Skeletal muscle tissue (tissue), 4 donors: ENCODE data around the gene FXYD1. TPM values are rescaled to one million over a fixed set of nuclear protein-coding genes. Genes with fewer than 3 reads are reported as not detected.

Experiments
- H3K27ac ChIP-seq: one replicate; pipeline ENCODE4 v1.7.0; 2013; ENCODE audit warnings: mild to moderate bottlenecking, low read depth, low read length, inconsistent platforms
- H3K27me3 ChIP-seq, 3 donors: one replicate each; pipeline ENCODE4 v1.7.0; 2013; ENCODE audit warnings: low read length in 3 of 3; ENCODE audit not compliant: control insufficient read depth in 3 of 3, insufficient read depth in 3 of 3
- H3K36me3 ChIP-seq, 3 donors: one replicate each; pipeline ENCODE4 v1.7.0; 2013; ENCODE audit warnings: low read length in 3 of 3; ENCODE audit not compliant: control insufficient read depth in 3 of 3, insufficient read depth in 3 of 3
- H3K4me1 ChIP-seq, 3 donors: one replicate each; pipeline ENCODE4 v1.7.0; 2013; ENCODE audit warnings: low read length in 3 of 3, mild to moderate bottlenecking in 3 of 3; ENCODE audit not compliant: control insufficient read depth in 3 of 3, insufficient read depth in 3 of 3
- H3K4me3 ChIP-seq, 3 donors: one replicate each; pipeline ENCODE4 v1.7.0; 2013; ENCODE audit warnings: low read length in 3 of 3
- H3K9ac ChIP-seq, 3 donors: one replicate each; pipeline ENCODE4 v1.7.0; 2013; ENCODE audit warnings: low read length in 3 of 3, mild to moderate bottlenecking in 3 of 3, moderate library complexity in 2 of 3, low read depth in 1 of 3
- H3K9me3 ChIP-seq, 3 donors: one replicate each; pipeline ENCODE4 v1.7.0; 2013; ENCODE audit warnings: low read length in 3 of 3; ENCODE audit not compliant: control insufficient read depth in 3 of 3
- total RNA-seq: library from RNA; depleted of rRNA; stranded (reverse); fragments of >200 nt; gene quantifications from one replicate; pipeline ENCODE4 v1.2.3, GENCODE V29; 2014
- donor health status: Osteomylitis.

The FXYD1 gene
- total RNA-seq, 1 donor from 2014 or later = 45.4 TPM

DNA sequence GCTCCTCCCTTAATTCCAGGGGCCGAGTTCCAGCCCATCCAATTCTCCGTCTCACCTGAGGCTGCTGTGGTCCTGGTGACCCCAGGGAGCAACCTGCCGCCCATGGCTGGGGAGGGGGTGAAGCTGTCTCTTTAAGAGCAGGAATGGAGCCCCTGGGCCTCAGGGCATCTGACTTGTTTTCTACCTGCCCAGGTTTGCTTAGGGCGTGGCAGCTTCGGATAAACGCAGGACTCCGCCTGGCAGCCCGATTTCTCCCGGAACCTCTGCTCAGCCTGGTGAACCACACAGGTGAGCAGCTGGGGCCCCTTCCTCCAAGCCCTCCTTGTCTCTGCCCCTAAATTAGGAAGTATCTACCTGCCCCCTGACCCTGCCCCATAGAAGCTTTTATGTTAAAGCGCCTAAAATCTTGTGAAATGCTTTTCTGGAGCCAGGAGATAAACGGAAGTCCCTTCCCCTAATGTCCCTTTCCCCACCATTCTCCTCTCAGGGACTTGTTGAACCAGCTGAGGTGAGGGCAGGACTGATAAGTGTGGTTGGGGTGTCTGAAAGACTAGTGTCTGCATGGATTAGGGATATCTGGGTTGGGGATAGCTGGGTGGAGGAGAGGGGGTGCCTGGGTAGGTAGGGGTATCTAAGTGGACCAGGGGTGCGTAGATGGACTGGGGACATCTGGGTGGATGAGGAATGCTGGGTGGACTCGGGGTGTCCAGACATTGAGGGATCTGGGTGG lies 22.4 kb upstream of the FXYD1 start:
- Histone ChIP-seq H3K9me3 (no peaks in the 10 kb centered on the region), H3K27ac (no peak overlapping the region), H3K4me1 (peaks cover 11 to 21% (median 16%) of the 10 kb centered on the region in 3 donors), H3K36me3 (no peaks in the 10 kb centered on the region), H3K27me3 (no peaks in the 10 kb centered on the region), H3K4me3 (no peak overlapping the region), H3K9ac (no peak overlapping the region)

DNA sequence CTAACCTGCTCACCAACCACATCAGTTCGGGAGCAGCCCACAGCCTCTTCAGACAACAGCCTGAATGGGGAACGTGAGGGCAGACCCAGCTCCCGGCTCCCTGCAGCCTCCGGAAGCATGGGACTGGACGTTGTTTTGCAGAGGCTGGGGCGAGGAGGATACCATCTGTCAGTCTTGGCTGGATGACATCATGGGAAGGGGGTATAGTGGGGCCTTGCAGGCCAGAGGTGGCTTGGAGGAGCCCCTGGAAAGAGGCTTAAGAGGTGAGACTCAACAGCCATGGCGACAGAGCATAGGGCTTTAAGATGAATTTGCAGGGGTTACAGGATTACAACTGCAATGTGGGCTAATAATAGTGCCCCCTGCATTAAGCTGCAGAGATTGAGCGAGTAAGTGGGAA lies 21.5 kb upstream of the FXYD1 start:
- Histone ChIP-seq H3K4me1 (peaks cover 13 to 27% (median 16%) of the 10 kb centered on the region in 3 donors), H3K27ac (no peak overlapping the region), H3K9ac (no peak overlapping the region), H3K27me3 (no peaks in the 10 kb centered on the region), H3K36me3 (no peaks in the 10 kb centered on the region), H3K9me3 (no peaks in the 10 kb centered on the region), H3K4me3 (no peak overlapping the region)

GRCh38 chr19:35117799-35118198 lies 20.8 kb upstream of the FXYD1 start:
- no peaks in the 10 kb centered on the region for H3K27me3 ChIP-seq
- no peaks in the 10 kb centered on the region for H3K36me3 ChIP-seq
- H3K9ac ChIP-seq = no peak overlapping the region
- H3K4me1 ChIP-seq = peaks cover 14 to 31% (median 19%) of the 10 kb centered on the region in 3 donors
- no peak overlapping the region for H3K4me3 ChIP-seq
- H3K27ac ChIP-seq = no peak overlapping the region
- H3K9me3 ChIP-seq = no peaks in the 10 kb centered on the region

DNA sequence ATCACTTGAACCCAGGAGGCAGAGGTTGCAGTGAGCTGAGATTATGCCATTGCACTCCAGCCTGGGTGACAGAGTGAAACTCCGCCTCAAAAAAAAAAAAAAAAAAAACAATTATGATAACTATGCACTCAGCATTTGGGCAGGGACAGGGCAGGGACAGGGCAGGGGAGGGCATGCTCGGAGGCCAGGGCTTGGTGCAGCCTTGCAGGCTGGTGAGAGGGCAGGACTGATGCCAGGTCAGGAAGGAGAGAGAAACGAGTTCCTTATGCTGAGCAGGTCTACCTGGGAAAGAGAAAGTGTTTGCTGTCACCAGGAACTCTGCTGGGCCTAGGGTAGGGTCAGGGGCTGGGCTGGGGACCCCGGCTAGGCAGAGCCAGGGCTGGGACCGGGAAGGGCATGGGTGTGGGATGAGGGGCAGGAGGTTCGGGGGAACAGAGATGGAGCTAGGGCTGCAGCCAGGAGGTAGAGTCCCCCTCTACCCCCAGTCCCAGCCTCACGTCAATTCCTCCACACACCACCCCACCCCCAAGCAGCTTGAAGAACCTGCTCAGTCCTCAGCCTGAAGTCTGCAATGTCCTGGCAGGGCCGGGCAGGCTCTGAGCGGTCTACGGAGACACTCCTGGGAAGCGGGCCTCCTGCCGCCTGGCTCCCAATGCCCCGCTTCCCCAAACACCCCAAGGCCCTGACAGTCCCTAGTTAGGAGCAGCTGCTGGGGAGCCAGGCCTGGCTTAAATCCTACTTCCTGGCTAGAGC lies 20.2 kb upstream of the FXYD1 start:
- Histone ChIP-seq H3K27ac (no peak overlapping the region), H3K4me1 (peaks cover 20 to 38% (median 25%) of the 10 kb centered on the region in 3 donors), H3K9ac (no peak overlapping the region), H3K9me3 (no peaks in the 10 kb centered on the region), H3K27me3 (no peaks in the 10 kb centered on the region), H3K36me3 (no peaks in the 10 kb centered on the region), H3K4me3 (no peak overlapping the region)

DNA sequence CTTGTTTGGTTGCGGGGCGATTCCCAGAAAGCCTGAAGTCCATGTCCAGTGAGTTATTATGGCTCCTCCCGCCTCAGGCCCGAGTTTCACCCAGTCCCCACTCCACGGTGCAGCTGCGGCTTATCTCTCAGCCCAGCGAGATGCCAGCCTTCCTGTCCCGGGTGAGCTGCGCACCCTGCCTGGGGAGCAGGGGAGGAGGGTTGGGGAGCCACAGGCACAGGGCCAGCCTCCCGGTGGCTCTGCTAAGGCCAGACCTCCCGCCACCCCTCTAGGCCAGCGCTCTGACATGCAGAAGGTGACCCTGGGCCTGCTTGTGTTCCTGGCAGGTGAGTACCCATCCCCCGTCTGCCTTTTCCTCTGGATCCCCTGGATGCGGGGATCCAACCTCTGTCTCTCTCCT lies 19.5 kb upstream of the FXYD1 start:
- Histone ChIP-seq H3K9ac (no peak overlapping the region), H3K36me3 (no peaks in the 10 kb centered on the region), H3K27me3 (no peaks in the 10 kb centered on the region), H3K9me3 (no peaks in the 10 kb centered on the region), H3K4me1 (peaks cover 25 to 44% (median 32%) of the 10 kb centered on the region in 3 donors), H3K27ac (no peak overlapping the region), H3K4me3 (no peak overlapping the region)

GRCh38 chr19:35119578-35120155 lies 19.0 kb upstream of the FXYD1 start:
- H3K27ac ChIP-seq = peak overlapping the region; percentile 78
- H3K36me3 ChIP-seq = no peaks in the 10 kb centered on the region
- peaks cover 29 to 45% (median 34%) of the 10 kb centered on the region in 3 donors for H3K4me1 ChIP-seq

GRCh38 chr19:35120492-35120891 lies 18.1 kb upstream of the FXYD1 start:
- Histone ChIP-seq H3K9me3 (no peaks in the 10 kb centered on the region), H3K4me3 (no peak overlapping the region), H3K36me3 (no peaks in the 10 kb centered on the region), H3K27me3 (no peaks in the 10 kb centered on the region), H3K27ac (peak overlapping the region; percentile 78), H3K9ac (peak overlapping the region in 1 of 3 donors; percentile 57), H3K4me1 (peaks cover 30 to 44% (median 35%) of the 10 kb centered on the region in 3 donors)

More at GRCh38 chr19:35119578-35120155, 19.0 kb upstream of the FXYD1 start:
- H3K27me3 ChIP-seq = no peaks in the 10 kb centered on the region
- no peak overlapping the region for H3K9ac ChIP-seq
- H3K9me3 ChIP-seq = no peaks in the 10 kb centered on the region
- no peak overlapping the region for H3K4me3 ChIP-seq

DNA sequence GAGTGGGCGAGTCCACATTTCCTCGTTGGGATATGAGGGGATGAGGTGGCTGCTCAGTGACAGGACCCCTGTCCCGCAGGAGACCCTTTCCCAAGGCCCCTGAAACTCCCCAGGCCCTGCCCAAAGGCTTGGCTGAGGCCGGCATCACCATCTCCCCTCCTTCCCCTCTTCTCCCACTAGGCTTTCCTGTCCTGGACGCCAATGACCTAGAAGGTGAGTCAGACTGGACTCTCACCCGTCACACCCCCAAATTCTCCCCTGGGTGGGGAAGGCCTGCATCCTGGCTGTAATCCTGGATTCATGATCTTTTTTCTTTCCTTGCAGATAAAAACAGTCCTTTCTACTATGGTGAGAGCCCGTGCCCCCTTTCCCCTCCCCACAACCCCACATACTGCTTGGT lies 17.7 kb upstream of the FXYD1 start:
- H3K27me3 ChIP-seq = no peaks in the 10 kb centered on the region
- no peaks in the 10 kb centered on the region for H3K36me3 ChIP-seq
- H3K4me3 ChIP-seq = no peak overlapping the region
- H3K9me3 ChIP-seq = no peaks in the 10 kb centered on the region
- peak overlapping the region in 1 of 3 donors; percentile 57 for H3K9ac ChIP-seq
- H3K4me1 ChIP-seq = peaks cover 34 to 48% (median 39%) of the 10 kb centered on the region in 3 donors
- H3K27ac ChIP-seq = peak overlapping the region; percentile 78

GRCh38 chr19:35122687-35123551 lies 15.7 kb upstream of the FXYD1 start:
- Histone ChIP-seq H3K4me1 (peaks cover 43 to 57% (median 48%) of the 10 kb centered on the region in 3 donors), H3K27ac (peak overlapping the region; percentile 78), H3K36me3 (no peaks in the 10 kb centered on the region), H3K9me3 (no peaks in the 10 kb centered on the region), H3K4me3 (peak overlapping the region in 1 of 3 donors; percentile 97), H3K27me3 (no peaks in the 10 kb centered on the region), H3K9ac (peak overlapping the region; percentile 74 to 96 (median 91))
